Activated T-helper 1 cell treated with anti-CD3 and anti-CD28 coated beads, Interleukin-12 subunit alpha, Interleukin-12 subunit beta, Interleukin-2, Interleukin-4 antibody, amounts not matched to agents 30 ng/mL and 10 ng/mL and 1 ng/mL, durations not matched to agents 14 hours and 24 hours and 36 hours (primary cell): Measurements from ENCODE around the gene IFNL3. TPM values are rescaled to one million over a fixed set of nuclear protein-coding genes. Genes with fewer than 3 reads are reported as not detected.

Experiments
- DNase-seq: peaks from one replicate; pipeline ENCODE4 v3.0.0; 2021; ENCODE audit warnings: low spot score
- H3K27ac Mint-ChIP-seq: one replicate; pipeline ENCODE4 v1.8.0; 2021; ENCODE audit warnings: mild to moderate bottlenecking, mixed read lengths
- H3K27me3 Mint-ChIP-seq: one replicate; pipeline ENCODE4 v1.8.0; 2022; ENCODE audit warnings: mild to moderate bottlenecking, moderate library complexity, mixed read lengths; ENCODE audit not compliant: insufficient read depth
- H3K36me3 Mint-ChIP-seq: one replicate; pipeline ENCODE4 v1.8.0; 2021; ENCODE audit warnings: low read depth, mixed read lengths
- H3K4me1 Mint-ChIP-seq: one replicate; pipeline ENCODE4 v1.8.0; 2021; ENCODE audit warnings: low read depth, mixed read lengths
- H3K4me3 Mint-ChIP-seq: one replicate; pipeline ENCODE4 v1.8.0; 2021; ENCODE audit warnings: mild to moderate bottlenecking, moderate library complexity, mixed read lengths
- H3K9me3 Mint-ChIP-seq: one replicate; pipeline ENCODE4 v1.8.0; 2021; ENCODE audit warnings: mixed read lengths
- intact Hi-C: fragments of 100-400 bp; cut with micrococcal nuclease; formaldehyde crosslinking; loops from one replicate; pipeline ENCODE4 v1.15.1; 2024
- total RNA-seq: library from RNA; stranded (reverse); gene quantifications from 2 replicates; pipeline ENCODE4 v1.2.3, GENCODE V29; 2022

IFNL3 gene
- total RNA-seq, 1 donor from 2014 or later = not detected

GRCh38 chr19:39265321-39265916, 20.6 kb upstream of the IFNL3 start:
- H3K4me3 Mint-ChIP-seq = no peak overlapping the region

GRCh38 chr19:39264306-39265290, 19.8 kb upstream of the IFNL3 start:
- Mint-ChIP-seq H3K27ac (no peak overlapping the region), H3K36me3 (peaks cover 2% of the 10 kb centered on the region), H3K4me3 (no peak overlapping the region), H3K9me3 (no peaks in the 10 kb centered on the region), H3K27me3 (peaks cover 37% of the 10 kb centered on the region), H3K4me1 (no peaks in the 10 kb centered on the region)
- intact Hi-C loops = no loop called here
- DNase-seq = no peak

More at GRCh38 chr19:39265321-39265916, 20.6 kb upstream of the IFNL3 start:
- intact Hi-C loops = no loop called here
- Mint-ChIP-seq H3K27me3 (peaks cover 38% of the 10 kb centered on the region), H3K27ac (no peak overlapping the region), H3K4me1 (no peaks in the 10 kb centered on the region), H3K36me3 (peaks cover 2% of the 10 kb centered on the region), H3K9me3 (no peaks in the 10 kb centered on the region)
- no peak for DNase-seq

- intact Hi-C loops = no loop called here
- peaks cover 2% of the 10 kb centered on the region for H3K36me3 Mint-ChIP-seq
- no peaks in the 10 kb centered on the region for H3K4me1 Mint-ChIP-seq
- no peak for DNase-seq
- no peak overlapping the region for H3K27ac Mint-ChIP-seq
- H3K9me3 Mint-ChIP-seq = no peaks in the 10 kb centered on the region
- H3K27me3 Mint-ChIP-seq = peaks cover 35% of the 10 kb centered on the region
- no peak overlapping the region for H3K4me3 Mint-ChIP-seq
Measured at GRCh38 chr19:39263912-39264305, 19.1 kb upstream of the IFNL3 start.

- H3K4me1 Mint-ChIP-seq = no peaks in the 10 kb centered on the region
- H3K36me3 Mint-ChIP-seq = peaks cover 2% of the 10 kb centered on the region
- no peak overlapping the region for H3K4me3 Mint-ChIP-seq
- H3K27me3 Mint-ChIP-seq = peaks cover 35% of the 10 kb centered on the region
- no peaks in the 10 kb centered on the region for H3K9me3 Mint-ChIP-seq
- intact Hi-C loops = no loop called here
- no peak for DNase-seq
- no peak overlapping the region for H3K27ac Mint-ChIP-seq
Measured at GRCh38 chr19:39262496-39262895, 17.7 kb upstream of the IFNL3 start.

GRCh38 chr19:39261704-39262103, 16.9 kb upstream of the IFNL3 start:
- Mint-ChIP-seq H3K4me3 (no peak overlapping the region), H3K27ac (no peak overlapping the region), H3K27me3 (peaks cover 36% of the 10 kb centered on the region), H3K9me3 (no peaks in the 10 kb centered on the region), H3K36me3 (peaks cover 2% of the 10 kb centered on the region), H3K4me1 (no peaks in the 10 kb centered on the region)
- DNase-seq = no peak
- intact Hi-C loops = no loop called here

GRCh38 chr19:39257227-39257626, 12.4 kb upstream of the IFNL3 start:
- Mint-ChIP-seq H3K9me3 (no peaks in the 10 kb centered on the region), H3K4me1 (no peaks in the 10 kb centered on the region), H3K4me3 (no peak overlapping the region), H3K27me3 (peaks cover 16% of the 10 kb centered on the region), H3K36me3 (no peaks in the 10 kb centered on the region), H3K27ac (no peak overlapping the region)
- DNase-seq = no peak
- intact Hi-C loops = no loop called here

- no peaks in the 10 kb centered on the region for H3K9me3 Mint-ChIP-seq
- H3K27ac Mint-ChIP-seq = no peak overlapping the region
- no peak overlapping the region for H3K4me3 Mint-ChIP-seq
- no peaks in the 10 kb centered on the region for H3K36me3 Mint-ChIP-seq
- intact Hi-C loops = no loop called here
- no peaks in the 10 kb centered on the region for H3K4me1 Mint-ChIP-seq
- peaks cover 12% of the 10 kb centered on the region for H3K27me3 Mint-ChIP-seq
- no peak for DNase-seq
Measured at GRCh38 chr19:39254531-39255345, 9.9 kb upstream of the IFNL3 start.

GRCh38 chr19:39253374-39254149, 8.8 kb upstream of the IFNL3 start:
- H3K4me3 Mint-ChIP-seq = no peak overlapping the region
- H3K27ac Mint-ChIP-seq = no peak overlapping the region
- DNase-seq = no peak
- H3K36me3 Mint-ChIP-seq = no peaks in the 10 kb centered on the region
- intact Hi-C loops = no loop called here
- no peaks in the 10 kb centered on the region for H3K9me3 Mint-ChIP-seq
- H3K27me3 Mint-ChIP-seq = peaks cover 17% of the 10 kb centered on the region
- no peaks in the 10 kb centered on the region for H3K4me1 Mint-ChIP-seq

GRCh38 chr19:39252458-39252857, 7.7 kb upstream of the IFNL3 start:
- intact Hi-C loops = no loop called here
- Mint-ChIP-seq H3K4me3 (no peak overlapping the region), H3K27me3 (peaks cover 17% of the 10 kb centered on the region), H3K9me3 (no peaks in the 10 kb centered on the region), H3K36me3 (no peaks in the 10 kb centered on the region), H3K4me1 (no peaks in the 10 kb centered on the region), H3K27ac (no peak overlapping the region)
- DNase-seq = no peak

GRCh38 chr19:39251846-39252245, 7.0 kb upstream of the IFNL3 start:
- DNase-seq = no peak
- Mint-ChIP-seq H3K9me3 (no peaks in the 10 kb centered on the region), H3K4me3 (no peak overlapping the region), H3K27ac (no peak overlapping the region), H3K4me1 (no peaks in the 10 kb centered on the region), H3K36me3 (no peaks in the 10 kb centered on the region), H3K27me3 (peaks cover 15% of the 10 kb centered on the region)
- intact Hi-C loops = no loop called here

GRCh38 chr19:39251081-39251480, 6.3 kb upstream of the IFNL3 start:
- DNase-seq = no peak
- Mint-ChIP-seq H3K4me1 (no peaks in the 10 kb centered on the region), H3K4me3 (no peak overlapping the region), H3K27me3 (peaks cover 15% of the 10 kb centered on the region), H3K36me3 (no peaks in the 10 kb centered on the region), H3K27ac (no peak overlapping the region), H3K9me3 (no peaks in the 10 kb centered on the region)
- intact Hi-C loops = no loop called here

GRCh38 chr19:39248806-39249205, 4.0 kb upstream of the IFNL3 start, which contains the start of gene IFNL4:
IFNL4 (minus strand) TSS chr19:39248856.
- no peaks in the 10 kb centered on the region for H3K4me1 Mint-ChIP-seq
- intact Hi-C loops = no loop called here
- DNase-seq = no peak
- no peak within 1 kb of the TSS for H3K27ac Mint-ChIP-seq
- no peak within 1 kb of the TSS for H3K4me3 Mint-ChIP-seq
- no peaks in the 10 kb centered on the region for H3K9me3 Mint-ChIP-seq
- peaks cover 16% of the 10 kb centered on the region for H3K27me3 Mint-ChIP-seq
- H3K36me3 Mint-ChIP-seq = no peaks in the 10 kb centered on the region
